Erythroblast (primary cell): ENCODE results near the gene ANKS3.
A peak's percentile ranks its signal among the peaks of the same experiment; 100 is the strongest.

Experiments
- DNase-seq, 2 experiments: peaks; one replicate each; lab custom pipeline; 2025; lab: John Stamatoyannopoulos, UW
- GATA1 ChIP-seq: IDR thresholded peaks from 2 replicates; pipeline ENCODE4 v1.6.1; 2011; ENCODE audit warnings: low read depth, mild to moderate bottlenecking, control low read depth, low read length, moderate library complexity
- POLR2A ChIP-seq: IDR thresholded peaks from 2 replicates; pipeline ENCODE4 v1.6.1; 2011; ENCODE audit warnings: mild to moderate bottlenecking, low read length

The ANKS3 gene

DNA sequence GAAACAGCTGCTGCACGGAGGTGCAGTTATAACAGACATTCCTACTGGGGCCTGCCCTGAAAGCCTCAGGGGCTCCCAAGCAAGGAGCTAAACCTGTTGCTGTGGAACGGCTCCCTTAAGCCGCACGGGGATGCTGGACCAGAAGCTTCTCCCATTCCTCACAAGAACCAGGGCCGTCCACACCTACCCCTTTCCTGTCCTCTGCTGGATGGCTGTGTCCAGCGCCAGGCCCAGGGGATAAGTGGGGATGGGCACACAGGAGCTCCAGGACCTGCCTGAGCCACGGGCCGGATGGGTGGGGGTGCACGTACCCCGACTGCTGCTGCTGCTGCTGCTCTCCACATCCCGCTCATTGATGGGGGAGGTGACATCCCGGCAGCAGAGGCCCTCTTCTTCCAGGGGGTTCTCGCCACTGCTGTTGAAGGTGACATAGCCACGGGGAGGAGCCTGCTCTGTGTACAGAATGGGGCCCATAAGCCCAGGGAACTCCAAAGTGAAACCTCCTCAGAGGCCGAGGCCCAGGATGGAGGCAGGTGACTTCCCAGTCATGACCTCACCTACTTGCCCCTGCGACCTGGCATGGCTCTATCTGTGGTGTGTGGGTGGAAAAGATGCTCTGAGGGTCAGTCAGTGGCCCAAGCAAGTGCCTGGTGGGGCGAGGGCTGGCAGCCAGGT is 32.1 kb downstream of the ANKS3 start:
- no peak for TF ChIP-seq POLR2A
- no peak for TF ChIP-seq GATA1
- no peak for DNase-seq

DNA sequence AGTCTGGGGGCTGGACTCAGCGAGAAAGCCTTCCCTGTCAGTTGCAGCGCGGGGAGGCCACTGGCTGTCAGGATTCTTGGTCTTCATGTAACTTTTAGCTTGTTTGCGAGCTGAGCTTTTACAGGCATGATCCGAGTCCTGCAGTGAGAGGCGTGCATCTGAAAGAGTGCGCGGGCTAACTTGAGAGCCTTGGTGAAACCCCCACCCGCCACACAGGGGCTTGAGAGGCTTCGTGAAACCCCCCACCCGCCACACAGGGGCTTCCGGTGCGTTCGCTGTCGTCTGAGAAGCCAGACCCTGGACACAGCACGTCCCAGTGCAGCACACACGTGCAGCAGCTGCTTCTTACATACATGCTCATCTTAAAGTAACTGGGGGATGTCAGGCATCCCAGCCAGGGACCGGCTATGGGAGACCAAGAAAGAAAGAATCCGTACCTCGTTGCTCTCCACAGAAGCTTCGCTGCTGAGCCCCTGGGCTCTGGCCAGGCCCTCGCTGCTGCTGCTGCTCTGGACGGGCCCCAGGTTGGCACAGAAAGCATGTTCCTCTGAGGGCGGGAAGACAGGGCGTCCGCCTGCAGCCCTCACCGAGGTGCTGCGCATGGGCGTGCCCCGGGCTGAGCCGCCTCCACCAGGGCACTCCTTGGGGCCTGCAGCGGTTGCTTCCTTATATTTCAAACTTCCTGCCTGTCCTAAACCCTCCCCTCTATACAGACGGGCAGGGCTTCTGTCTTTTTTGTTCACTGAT is 32.9 kb downstream of the ANKS3 start:
- DNase-seq, result no peak

DNA sequence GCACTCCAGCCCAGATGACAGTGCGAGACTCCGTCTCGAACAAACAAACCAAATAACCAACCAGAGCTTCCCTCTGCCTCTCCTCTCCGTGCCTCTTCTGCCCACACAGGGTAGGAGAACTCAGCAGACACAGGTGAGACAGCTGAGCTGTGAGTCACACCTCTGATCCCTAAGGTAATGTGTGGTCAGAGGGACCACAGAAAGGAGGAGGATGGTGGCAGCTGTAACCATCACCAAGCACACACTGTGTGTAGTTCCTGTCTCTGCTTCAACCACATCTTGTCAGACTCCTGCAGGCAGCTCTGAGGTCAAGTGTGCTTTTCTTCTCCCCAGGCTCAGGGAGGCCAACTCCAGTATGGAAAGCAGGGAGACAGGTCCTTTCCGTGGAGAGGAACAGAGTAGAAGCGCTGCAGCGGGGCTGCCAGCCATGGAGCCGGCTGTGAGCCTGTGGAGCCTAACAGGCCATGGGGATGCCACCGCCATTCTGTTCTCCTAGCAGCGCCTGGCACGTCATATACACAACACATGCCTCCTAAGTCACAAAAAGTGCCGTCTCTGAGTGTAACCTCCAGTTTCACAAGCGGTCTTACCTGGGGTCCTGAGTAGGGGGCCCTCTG is 33.6 kb downstream of the ANKS3 start:
- DNase-seq, result no peak
- TF ChIP-seq GATA1 (no peak), POLR2A (no peak)

More for the DNA sequence above, 32.9 kb downstream of the ANKS3 start:
- TF ChIP-seq POLR2A (no peak), GATA1 (no peak)

DNA sequence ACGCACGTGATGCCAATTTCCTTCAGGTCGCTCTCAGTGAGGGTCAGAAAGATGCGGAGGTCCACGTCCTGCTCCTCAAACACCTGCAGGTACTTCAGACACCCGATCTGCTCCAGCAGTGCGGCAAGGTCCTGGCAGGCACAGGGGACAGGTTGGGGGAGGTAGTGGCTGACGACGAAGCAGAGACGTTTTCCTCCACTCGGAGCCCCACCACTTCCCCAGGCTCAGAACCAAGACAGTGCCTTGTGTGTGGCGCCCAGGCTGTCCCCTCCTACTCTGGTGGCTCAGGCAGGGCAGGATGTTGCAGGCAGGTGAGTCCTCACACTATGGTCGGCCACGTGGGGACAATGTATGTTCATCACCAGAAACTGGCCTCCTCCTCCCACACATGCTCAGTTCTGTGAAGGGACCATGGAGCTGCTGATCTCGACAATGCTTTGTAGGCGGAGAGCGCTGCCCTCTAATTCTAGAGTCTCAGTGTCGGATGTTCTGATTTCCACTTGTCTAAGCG is 35.0 kb downstream of the ANKS3 start:
- TF ChIP-seq GATA1, result no peak
- TF ChIP-seq POLR2A, result no peak
- no peak for DNase-seq

- TF ChIP-seq GATA1 (no peak), POLR2A (no peak)
Observed at GRCh38 chr16:4698321-4699045, 35.6 kb downstream of the ANKS3 start.

GRCh38 chr16:4697848-4698291 is 36.2 kb downstream of the ANKS3 start:
- DNase-seq, result no peak
- no peak for TF ChIP-seq POLR2A

More at GRCh38 chr16:4698321-4699045, 35.6 kb downstream of the ANKS3 start:
- no peak for DNase-seq

GRCh38 chr16:4696905-4697847 is 36.9 kb downstream of the ANKS3 start:
- TF ChIP-seq POLR2A, result no peak
- no peak for TF ChIP-seq GATA1
- no peak for DNase-seq

DNA sequence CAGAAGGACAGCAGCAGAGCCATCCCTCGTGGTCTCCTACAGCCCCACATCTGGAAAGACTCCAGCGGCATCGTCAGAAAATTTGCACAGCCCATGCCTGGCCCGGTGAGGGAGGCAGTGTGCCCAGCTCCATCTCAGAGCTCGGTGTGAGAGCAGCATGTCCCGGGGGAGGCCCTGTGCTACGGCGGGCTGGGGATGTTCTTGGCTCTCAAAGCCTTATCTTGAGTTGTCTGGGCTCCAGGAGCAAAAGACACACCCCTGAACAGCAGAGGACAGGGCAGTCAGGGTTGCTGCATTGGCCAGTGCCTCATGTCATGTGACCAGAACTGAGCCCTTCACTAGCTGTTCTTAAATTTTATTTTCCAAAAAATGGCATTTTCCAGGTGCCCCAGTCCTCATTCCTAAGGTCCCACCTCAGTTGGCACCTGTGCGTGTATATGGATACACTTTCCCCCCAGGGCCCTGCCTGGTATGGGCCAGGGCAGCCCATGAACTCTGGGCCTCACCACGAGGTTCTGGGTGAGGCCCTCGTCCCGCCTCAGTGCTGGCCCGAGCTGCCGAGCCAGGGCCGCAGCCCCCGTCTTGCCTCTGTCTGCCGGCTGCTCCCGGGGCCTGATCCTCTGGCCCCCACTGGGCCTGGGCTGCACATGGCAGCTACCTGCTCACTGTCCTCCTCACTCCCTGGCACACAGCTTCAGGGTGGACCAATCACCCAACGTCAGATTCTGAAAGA is 37.7 kb downstream of the ANKS3 start:
- DNase-seq, result no peak
- TF ChIP-seq POLR2A, result no peak
- no peak for TF ChIP-seq GATA1

GRCh38 chr16:4695473-4696171 is 38.4 kb downstream of the ANKS3 start:
- DNase-seq, result no peak
- TF ChIP-seq POLR2A (no peak), GATA1 (no peak)

DNA sequence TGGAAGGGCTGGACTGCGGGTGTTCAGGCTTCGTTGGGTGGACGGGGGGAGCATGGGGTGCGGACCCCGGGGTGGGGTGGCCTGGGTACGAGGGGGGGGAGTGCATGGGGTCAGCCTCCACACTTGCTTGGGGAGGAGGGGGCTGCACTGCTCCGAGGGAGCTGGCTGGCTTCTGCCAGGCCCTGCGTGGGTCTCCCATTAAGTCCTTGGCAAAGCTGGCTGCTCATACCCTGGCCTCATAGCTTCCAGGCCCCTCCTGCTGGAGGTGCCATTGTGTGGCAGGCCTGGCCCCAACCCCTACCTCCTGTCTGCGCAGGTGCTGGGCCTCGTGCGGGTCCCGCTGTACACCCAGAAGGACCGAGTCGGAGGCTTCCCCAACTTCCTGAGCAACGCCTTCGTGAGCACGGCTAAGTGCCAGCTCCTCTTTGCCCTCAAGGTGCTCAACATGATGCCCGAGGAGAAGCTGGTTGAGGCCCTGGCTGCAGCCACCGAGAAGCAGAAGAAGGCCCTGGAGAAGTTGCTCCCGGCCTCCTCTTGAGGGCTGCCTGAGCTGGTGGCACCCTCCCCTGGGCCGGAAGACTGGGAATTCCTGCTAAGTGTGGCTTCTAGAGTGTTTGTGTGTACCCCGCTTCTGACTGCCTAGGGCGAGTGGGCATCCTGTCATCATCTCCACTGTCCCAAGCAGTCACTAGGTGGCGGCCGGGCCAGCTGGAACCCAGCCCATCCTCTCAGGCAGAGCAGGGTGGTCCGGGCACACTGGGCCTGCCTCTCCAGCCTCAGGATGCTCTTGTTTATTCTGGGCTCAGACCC is 39.2 kb downstream of the ANKS3 start:
- no peak for TF ChIP-seq POLR2A
- no peak for TF ChIP-seq GATA1
- DNase-seq, result no peak

GRCh38 chr16:4693956-4694641 is 40.0 kb downstream of the ANKS3 start:
- no peak for TF ChIP-seq GATA1
- no peak for TF ChIP-seq POLR2A
- DNase-seq, result peak; percentile 53 to 63
